BJ (cell line): ENCODE results near the gene SSBP4. TPM values are rescaled to one million over a fixed set of nuclear protein-coding genes. Genes with fewer than 3 reads are reported as not detected.

Experiments used
- CTCF ChIA-PET: fragments of 350-600 bp; formaldehyde crosslinking; extraction: SDS; loops from one replicate; lab custom pipeline; 2021; ENCODE audit warnings: antibody characterized with exemption, inconsistent platforms; lab: Yijun Ruan, JAX
- POLR2A ChIA-PET: fragments of 300-600 bp; sonication (Branson Sonifier 250); formaldehyde crosslinking; extraction: SDS; loops from one replicate; lab custom pipeline; 2021; ENCODE audit warnings: antibody characterized with exemption; lab: Charles Lee
- DNase-seq: peaks from one replicate; pipeline ENCODE4 v3.0.0-alpha.2; 2011; ENCODE audit warnings: low read depth
- H3K27me3 ChIP-seq: 2 replicates; pipeline ENCODE4 v1.6.0; 2011; ENCODE audit warnings: low read length; ENCODE audit not compliant: control insufficient read depth, insufficient read depth
- H3K36me3 ChIP-seq: 2 replicates; pipeline ENCODE4 v1.5.1; 2011; ENCODE audit warnings: low read length; ENCODE audit not compliant: control insufficient read depth, insufficient read depth
- H3K4me3 ChIP-seq: 2 replicates; pipeline ENCODE4 v1.5.1; 2011; ENCODE audit warnings: low read depth, mild to moderate bottlenecking, control low read depth, low read length
- CTCF ChIP-seq: IDR thresholded peaks from 2 replicates; pipeline ENCODE4 v1.5.1; 2011; ENCODE audit warnings: low read depth, mild to moderate bottlenecking, control low read depth, inconsistent platforms, low read length, moderate library complexity; ENCODE audit not compliant: insufficient read depth
- polyA plus RNA-seq: library from polyadenylated mRNA; depleted of rRNA; stranded (reverse); fragments of >200 nt; gene quantifications from 2 replicates; pipeline ENCODE4 v1.2.3, GENCODE V29; 2011

Gene SSBP4
- polyA plus RNA-seq, 1 experiment = 24.1 TPM

GRCh38 chr19:18389726-18390064 lies 29.5 kb upstream of the SSBP4 start:
- H3K27me3 ChIP-seq = no peaks in the 10 kb centered on the region
- TF ChIP-seq CTCF = no peak
- no peak overlapping the region for H3K4me3 ChIP-seq
- POLR2A ChIA-PET = no interaction called here
- no peak for DNase-seq
- CTCF ChIA-PET = interaction anchor here (0.9 to 6.2 kb wide), 13 partner anchors 9 to 111 kb away, joined by 3 to 101 read pairs (median 17); partner anchors contain the start of genes JUND, LRRC25 and SSBP4
- peaks cover 16% of the 10 kb centered on the region for H3K36me3 ChIP-seq

GRCh38 chr19:18390065-18390907 lies 28.9 kb upstream of the SSBP4 start:
- ChIA-PET CTCF (interaction anchor here (1.0 to 6.2 kb wide), 11 partner anchors 9 to 111 kb away, joined by 3 to 101 read pairs (median 17); partner anchors contain the start of genes LRRC25 and SSBP4), POLR2A (no interaction called here)
- TF ChIP-seq CTCF = no peak
- no peaks in the 10 kb centered on the region for H3K27me3 ChIP-seq
- DNase-seq = no peak
- no peak overlapping the region for H3K4me3 ChIP-seq
- H3K36me3 ChIP-seq = peaks cover 16% of the 10 kb centered on the region

- ChIA-PET CTCF (interaction anchor here (0.6 to 5.3 kb wide), 3 partner anchors 11 to 111 kb away, joined by 3 to 33 read pairs (median 6); no protein-coding TSS in a partner anchor), POLR2A (no interaction called here)
- H3K27me3 ChIP-seq = no peaks in the 10 kb centered on the region
- no peak overlapping the region for H3K4me3 ChIP-seq
- DNase-seq = no peak
- no peak for TF ChIP-seq CTCF
- peaks cover 16% of the 10 kb centered on the region for H3K36me3 ChIP-seq
These were observed 27.6 kb upstream of the SSBP4 start for GRCh38 chr19:18391509-18392075.

GRCh38 chr19:18392417-18392816 lies 26.8 kb upstream of the SSBP4 start:
- Histone ChIP-seq H3K27me3 (no peaks in the 10 kb centered on the region), H3K4me3 (no peak overlapping the region), H3K36me3 (peaks cover 16% of the 10 kb centered on the region)
- ChIA-PET CTCF (interaction anchor here (0.8 to 5.3 kb wide), 2 partner anchors 18 to 22 kb away, joined by 3 to 33 read pairs; no protein-coding TSS in a partner anchor), POLR2A (no interaction called here)
- DNase-seq = no peak
- no peak for TF ChIP-seq CTCF

GRCh38 chr19:18392926-18393325 lies 26.3 kb upstream of the SSBP4 start:
- no peak overlapping the region for H3K4me3 ChIP-seq
- H3K36me3 ChIP-seq = peaks cover 16% of the 10 kb centered on the region
- POLR2A ChIA-PET = no interaction called here
- no peak for DNase-seq
- H3K27me3 ChIP-seq = no peaks in the 10 kb centered on the region
- CTCF ChIA-PET = interaction anchor here (0.8 to 5.3 kb wide), 4 partner anchors 18 to 44 kb away, joined by 3 to 33 read pairs (median 3); no protein-coding TSS in a partner anchor
- no peak for TF ChIP-seq CTCF
